ENCODE measurements around the gene RPS27L. TPM values are rescaled to one million over a fixed set of nuclear protein-coding genes. Genes with fewer than 3 reads are reported as not detected.
"Not testable (repeated sequence)": the region's sequence is repeated elsewhere in the genome, so short reads cannot be mapped to it uniquely, and the experiment has no call there.

RPS27L gene
- total RNA-seq, 3 donors from 2014 or later, result 121 to 200 (median 152) TPM

GRCh38 chr15:63103416-63103815 lies 53.9 kb downstream of the RPS27L start:
- H3K27me3 ChIP-seq, result no peaks in the 10 kb centered on the region
- no peaks in the 10 kb centered on the region for H3K9me3 ChIP-seq
- intact Hi-C loops (cut with DNase I; ENCODE audit: low total_unique reads), result no loop called here
- no peaks in the 10 kb centered on the region for H3K36me3 ChIP-seq
- no peak overlapping the region for H3K27ac ChIP-seq
- no peak for TF ChIP-seq POLR2AphosphoS5 (IDR thresholded peaks at IDR 0.05)
- no peak for TF ChIP-seq CTCF (IDR thresholded peaks at IDR 0.05)
- no peak for TF ChIP-seq POLR2A (IDR thresholded peaks at IDR 0.05)
- H3K4me1 ChIP-seq, result no peaks in the 10 kb centered on the region
- no peak for DNase-seq (ENCODE audit: low spot score in 2 of 2)
- no peak overlapping the region for H3K4me3 ChIP-seq

GRCh38 chr15:63099581-63099980 lies 57.7 kb downstream of the RPS27L start:
- not testable (repeated sequence) for H3K4me3 ChIP-seq; DNase-seq (ENCODE audit: low spot score in 2 of 2); H3K27me3 ChIP-seq; H3K4me1 ChIP-seq; H3K27ac ChIP-seq; H3K36me3 ChIP-seq; H3K9me3 ChIP-seq
- intact Hi-C loops (cut with DNase I; ENCODE audit: low total_unique reads), result loop anchor here (5.0 kb wide), 1 partner anchor 322 kb away; no protein-coding TSS in a partner anchor

GRCh38 chr15:63098901-63099300 lies 58.4 kb downstream of the RPS27L start:
- not testable (repeated sequence) for H3K27me3 ChIP-seq; DNase-seq (ENCODE audit: low spot score in 2 of 2); H3K4me1 ChIP-seq; H3K4me3 ChIP-seq; H3K36me3 ChIP-seq; H3K27ac ChIP-seq; H3K9me3 ChIP-seq
- intact Hi-C loops (cut with DNase I; ENCODE audit: low total_unique reads), result loop anchor here (5.0 kb wide), 1 partner anchor 322 kb away; no protein-coding TSS in a partner anchor

Other genes with a start within 250 kb of the RPS27L start
- 100 to 1,000 TPM; 333 to 609 (median 575) TPM for gene TPM1, start 114.7 kb downstream of the RPS27L start, total RNA-seq
- 10 to 100 TPM; 15.7 to 17.6 (median 17.1) TPM for gene LACTB, start 35.6 kb downstream of the RPS27L start, total RNA-seq
- 10 to 100 TPM; 31.3 to 46.2 (median 36.7) TPM for gene RAB8B, start 32.1 kb upstream of the RPS27L start, total RNA-seq
- 10 to 100 TPM; 21.3 to 26.1 (median 25.6) TPM for gene APH1B, start 120.1 kb upstream of the RPS27L start, total RNA-seq
- 10 to 100 TPM; 11.7 to 64.5 (median 61.9) TPM for gene CA12, start 224.4 kb upstream of the RPS27L start, total RNA-seq